OCI-M1 (cell line): ENCODE measurements around the gene NLGN4X.

Experiments used
- DNase-seq: peaks from one replicate; lab custom pipeline; 2025; lab: John Stamatoyannopoulos, UW

NLGN4X gene

DNA sequence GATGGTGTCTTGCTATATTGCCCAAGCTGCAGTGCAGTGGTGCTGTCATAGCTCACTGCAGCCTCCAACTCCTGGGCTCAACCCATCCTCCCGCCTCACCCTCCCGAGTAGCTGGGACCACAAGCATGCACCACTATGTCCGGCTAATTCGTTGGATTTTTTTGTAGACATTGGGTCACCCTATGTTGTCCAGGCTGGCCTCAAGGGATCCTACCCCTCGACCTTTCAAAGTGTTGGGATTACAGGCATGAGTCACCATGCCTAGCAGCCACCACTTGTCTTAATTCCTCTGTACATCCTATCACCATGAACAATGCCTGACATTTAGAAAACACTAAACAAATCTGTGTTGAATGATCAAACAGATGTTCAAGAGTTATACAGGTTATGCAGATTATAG is 76.7 kb downstream of the NLGN4X start:
- DNase-seq, result no peak

DNA sequence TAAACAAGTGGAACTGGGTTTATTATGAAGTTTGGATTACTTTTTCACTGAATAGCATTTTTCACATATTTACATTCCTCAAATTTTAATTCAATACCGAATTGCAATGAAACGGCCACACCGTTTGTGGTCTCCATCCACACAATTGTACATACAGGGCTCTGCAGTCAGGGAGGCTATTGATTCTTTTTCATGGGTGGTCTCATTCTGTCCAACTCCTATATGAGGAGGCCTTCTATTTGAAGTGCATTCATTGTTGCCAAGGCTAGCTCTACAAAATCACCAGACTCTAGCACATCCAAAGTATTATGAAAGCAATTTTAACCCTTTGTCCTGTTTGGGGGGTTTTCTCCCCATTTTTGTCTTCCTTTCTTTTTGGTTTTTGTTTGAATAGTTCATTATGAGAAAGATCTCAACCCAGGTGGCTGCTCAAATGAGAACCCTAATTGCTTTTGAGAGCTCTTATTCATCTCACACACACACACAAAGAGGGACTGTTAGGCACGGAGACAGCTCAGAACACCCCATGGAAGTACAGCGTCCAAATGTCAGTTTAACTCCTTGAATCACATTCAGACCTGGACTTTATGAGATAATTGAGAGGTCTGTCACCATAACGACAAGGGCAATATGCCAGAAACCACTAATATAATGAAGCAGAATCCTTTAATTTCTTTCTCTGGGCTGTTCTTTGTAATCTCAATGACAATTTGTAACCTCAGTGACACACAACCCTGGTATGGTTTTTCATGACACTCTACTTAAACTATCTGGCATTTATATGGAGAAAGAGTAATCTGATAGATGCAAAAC is 79.4 kb downstream of the NLGN4X start:
- DNase-seq, result no peak

DNA sequence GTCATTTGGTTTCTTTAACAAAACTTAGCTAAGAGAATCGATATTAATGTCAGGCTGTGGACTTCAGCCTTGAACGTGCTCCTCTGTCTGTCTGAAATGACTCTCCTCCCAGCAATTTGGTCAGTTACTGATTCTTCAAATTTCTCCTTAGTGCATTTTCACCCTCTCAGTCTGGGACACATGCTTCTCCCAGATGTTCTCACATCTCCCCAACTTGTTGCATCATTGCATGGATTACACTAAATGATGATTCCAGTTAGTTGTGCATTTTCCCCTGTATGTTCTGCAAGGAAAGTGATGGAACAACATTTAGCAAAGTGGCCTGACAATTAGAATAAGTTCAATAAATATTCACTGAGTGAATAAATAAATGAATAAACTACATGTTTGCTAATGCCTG is 94.4 kb downstream of the NLGN4X start:
- no peak for DNase-seq

DNA sequence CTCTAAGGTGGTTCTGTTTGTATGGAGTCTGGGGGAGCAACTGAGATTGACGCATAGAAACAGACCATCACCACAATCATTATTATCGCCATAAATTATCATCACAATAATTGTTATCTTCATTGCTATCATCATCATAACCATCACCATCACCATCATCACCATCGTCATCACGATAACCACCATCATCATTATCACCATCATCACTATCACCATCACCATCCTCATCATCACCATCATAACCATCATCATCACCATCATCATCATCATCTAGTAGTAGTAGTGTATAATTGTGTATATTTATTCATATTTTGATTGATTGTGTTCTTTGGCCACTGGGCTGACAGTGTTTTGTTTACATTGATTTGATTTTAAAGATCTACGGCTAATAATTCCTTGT is 95.7 kb downstream of the NLGN4X start:
- DNase-seq, result no peak

DNA sequence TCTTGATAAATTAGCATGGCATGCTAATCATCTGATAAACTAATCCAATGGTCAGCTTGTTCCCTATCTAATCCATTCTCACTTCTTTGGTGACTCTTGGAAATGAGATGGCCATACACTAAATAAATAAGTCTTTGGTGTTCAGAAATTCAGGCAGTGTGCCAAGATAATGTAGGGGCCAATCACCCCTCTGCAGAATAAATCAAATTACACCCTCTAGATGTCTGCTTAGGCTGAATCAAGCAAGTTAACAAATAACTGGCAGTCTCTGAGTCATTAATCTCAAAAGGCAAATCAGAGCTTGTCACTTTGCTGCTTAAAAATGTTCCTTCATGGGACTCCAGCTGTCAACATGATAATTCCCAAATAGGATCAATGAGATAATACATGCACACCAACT is 97.4 kb downstream of the NLGN4X start:
- DNase-seq, result no peak

DNA sequence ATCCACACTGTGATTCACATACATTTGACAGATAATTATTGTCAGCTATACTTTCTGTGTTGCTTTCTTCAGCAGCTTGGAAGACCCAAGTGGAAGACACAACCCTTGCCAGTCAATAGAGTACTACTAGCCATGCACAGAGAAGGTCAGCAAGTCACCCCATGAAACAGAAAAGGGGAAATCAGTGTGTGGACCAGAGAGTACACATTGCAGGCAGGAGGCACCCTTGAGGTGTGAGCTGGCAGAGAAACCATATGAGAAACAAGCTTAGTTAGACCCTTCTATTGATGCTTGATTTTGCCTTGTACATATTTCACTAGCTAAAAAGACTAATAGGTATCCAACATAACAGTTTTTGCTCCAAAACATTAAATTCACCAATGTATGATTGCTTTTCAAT is 99.5 kb downstream of the NLGN4X start:
- no peak for DNase-seq

DNA sequence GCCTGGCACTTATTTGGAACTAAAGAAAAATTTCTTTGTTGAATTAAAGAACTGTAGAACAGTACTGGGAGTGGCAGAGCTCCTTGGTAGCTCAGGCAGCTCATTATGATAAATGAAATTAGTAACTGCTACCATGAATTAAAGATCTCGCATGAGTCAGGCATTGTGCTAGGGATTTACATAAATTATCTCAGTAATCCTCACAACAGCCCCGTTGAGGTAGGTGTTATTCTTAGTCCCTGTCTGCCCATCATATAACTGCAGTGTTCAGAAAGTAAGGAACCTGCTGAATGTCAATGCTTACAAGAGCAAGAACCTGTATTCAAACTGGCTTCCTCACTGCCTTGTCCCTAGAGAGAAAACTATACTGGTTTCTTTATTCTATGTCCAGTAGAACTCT is 108.3 kb downstream of the NLGN4X start:
- no peak for DNase-seq

DNA sequence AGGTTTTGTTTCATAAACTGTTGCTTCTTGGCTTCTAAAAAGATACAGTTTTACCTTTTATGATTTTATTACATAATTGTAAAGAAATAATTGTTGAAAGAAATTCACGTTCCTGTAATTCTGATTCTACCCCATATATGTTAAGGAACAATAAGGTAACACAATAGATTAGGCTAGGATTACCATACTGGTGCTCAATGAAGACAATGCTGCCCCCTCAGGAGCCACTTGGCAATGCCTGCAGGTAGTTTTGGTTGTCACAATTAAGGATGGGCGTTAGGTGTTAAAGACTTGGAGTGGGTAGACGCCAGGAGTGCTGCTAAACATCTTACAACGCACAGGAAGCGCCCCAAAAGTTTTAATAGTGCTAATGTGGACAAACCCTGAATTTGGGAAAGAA is 133.2 kb downstream of the NLGN4X start:
- DNase-seq, result peak; percentile 0

DNA sequence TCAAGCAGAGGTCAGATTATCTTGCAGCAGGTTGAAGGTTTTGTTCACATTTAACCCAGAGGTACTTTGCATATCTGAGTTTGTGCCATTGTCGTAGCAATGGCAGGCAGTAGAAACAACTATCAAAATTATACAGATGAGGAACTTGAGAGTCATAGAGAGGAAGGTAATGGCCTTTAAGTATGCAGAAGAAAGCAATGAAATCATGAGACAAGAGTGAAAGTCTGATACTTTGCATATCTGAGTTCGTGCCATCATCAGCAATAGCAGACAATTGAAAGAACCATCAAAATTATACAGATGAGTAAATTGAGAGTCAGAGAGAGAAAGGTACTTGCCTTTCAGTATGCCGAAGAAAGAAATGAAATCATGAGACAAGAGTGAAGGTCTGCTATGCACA is 154.1 kb downstream of the NLGN4X start:
- no peak for DNase-seq

DNA sequence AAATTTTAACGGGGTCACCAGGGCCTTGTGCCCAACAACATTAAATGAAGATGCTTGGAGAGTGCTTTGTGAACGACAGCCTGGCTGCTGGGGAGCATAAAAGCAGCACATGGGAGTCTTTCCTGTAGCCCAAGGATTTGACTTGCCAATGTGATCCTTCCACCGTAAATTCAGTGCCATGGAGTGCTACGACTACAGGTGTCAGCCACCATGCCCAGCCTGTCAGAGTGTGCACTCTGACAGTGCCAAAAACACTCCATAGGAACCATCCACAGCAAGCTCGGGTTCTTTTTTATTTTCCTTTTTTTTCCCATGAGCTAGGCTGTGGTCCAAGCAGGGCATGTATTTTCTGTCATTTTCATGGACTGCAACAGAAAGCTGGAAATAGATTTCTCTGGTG is 156.9 kb downstream of the NLGN4X start:
- no peak for DNase-seq

DNA sequence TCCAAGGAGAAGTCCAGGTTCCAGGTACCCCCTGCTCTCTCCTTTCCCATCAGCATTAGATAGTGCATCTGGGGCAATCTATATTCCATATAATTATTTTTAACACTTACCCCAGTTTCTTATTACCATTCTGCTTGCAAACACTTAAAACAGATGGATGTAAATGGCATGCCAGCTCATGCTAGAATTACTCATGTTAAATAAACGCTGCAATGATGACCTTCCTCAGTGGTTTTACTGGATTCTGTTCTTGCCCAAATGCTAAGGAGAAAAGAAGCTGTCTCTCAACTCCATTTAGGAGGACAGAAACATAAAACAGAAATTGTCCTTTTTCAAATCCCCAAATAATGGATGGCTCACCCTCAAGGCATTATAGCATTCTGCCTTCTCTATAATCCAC is 161.1 kb downstream of the NLGN4X start:
- DNase-seq, result no peak

DNA sequence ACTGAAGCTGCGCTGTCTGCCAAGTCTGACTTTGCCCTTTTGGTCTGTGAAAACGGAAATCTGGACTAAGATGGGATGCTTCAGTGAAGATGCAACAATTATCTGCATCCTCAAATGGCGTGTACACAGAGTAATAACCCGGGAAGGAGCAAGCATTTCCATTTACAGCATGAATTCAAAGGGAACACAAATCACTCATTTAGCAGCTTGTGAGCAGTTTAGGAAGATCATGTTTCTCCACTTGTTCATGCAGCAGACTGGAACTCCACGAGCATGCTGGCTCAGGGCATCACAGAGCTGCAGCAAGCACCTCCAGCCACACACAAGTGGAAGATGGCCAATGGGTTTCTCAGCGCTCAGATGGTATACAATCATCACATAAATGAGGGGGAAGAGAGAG is 175.5 kb downstream of the NLGN4X start:
- DNase-seq, result no peak

DNA sequence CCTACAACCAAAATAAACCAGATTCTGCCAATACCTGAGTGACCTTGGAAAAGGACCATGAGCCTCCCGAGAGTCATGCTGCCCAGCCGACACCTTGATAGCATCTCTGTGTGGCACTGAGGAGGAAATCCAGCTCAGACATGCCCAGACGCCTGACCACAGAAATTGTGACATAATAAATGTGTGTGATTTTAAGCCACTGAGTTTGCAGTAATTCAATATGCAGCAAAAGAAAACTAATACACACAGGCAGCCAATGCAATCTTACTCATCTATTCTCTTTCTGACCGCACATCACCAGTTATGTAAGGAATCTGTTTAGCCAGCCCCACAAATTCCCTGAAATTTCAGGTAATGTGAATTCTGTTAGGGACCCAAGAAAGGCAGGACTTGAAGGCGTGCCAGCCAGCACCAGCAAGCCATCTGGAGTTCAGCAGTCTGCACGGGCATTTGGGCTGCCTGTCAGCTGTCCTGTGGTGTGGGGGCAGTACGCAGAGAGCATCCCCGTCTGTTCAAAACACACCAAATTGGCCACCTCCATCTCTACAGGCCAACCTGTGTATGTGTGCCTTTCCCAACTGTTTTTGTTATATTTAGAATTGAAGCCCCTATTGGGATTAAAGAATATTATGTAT is 176.4 kb downstream of the NLGN4X start:
- DNase-seq, result no peak

DNA sequence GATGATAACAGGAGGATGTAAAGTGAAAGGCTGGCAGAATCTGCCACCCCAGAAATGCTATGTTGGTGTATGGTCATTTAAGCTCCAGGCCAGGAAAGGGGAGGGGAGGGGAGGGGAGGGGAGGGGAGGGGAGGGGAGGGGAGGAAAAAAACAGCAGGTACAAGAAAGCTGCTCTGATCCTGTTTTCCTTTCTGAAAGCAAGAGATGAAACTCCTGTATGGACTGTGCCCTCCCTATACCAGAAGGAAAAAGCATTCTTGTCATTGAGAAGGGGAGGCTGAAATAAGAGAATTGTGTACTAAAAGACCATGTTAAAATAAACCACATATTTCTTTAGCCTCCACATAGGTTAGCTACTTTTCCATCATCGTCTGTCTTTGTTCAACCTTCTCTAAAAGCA is 179.5 kb downstream of the NLGN4X start:
- DNase-seq, result no peak

DNA sequence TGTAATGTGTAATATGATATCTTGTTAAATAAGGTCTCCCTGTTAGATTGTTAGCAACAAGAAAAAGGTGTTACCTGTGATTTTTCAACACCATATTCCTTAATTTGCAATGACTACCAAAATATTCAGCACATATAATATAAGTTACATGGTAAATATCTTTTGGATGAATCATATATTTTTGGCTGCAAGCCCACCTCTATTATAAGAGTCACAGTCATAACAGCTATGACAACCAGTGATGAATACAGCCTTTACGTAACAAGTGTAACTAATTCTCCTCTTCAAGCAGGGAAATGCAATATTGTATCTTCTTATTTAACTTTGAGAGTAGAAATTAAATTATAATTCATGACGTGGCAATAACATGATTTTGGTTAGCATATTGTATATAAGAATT is 187.0 kb downstream of the NLGN4X start:
- no peak for DNase-seq

DNA sequence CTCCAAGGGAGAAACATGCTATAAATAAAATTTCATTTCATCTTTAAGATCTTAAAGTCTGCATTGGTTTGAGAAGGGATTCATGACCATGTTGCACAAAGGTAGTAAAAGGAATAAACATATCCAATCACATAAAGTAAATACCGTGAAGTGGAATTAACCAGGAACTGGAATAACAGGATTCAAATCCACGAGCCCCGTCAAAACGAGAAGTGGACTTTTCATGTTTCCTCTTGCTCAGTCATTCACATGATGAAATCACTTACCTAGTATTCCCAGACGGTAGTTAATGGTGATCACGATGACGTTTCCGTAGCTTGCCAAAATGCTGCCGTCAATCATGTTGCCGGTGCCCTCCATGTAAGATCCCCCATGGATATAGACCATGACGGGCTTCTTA is 199.7 kb downstream of the NLGN4X start:
- DNase-seq, result no peak

DNA sequence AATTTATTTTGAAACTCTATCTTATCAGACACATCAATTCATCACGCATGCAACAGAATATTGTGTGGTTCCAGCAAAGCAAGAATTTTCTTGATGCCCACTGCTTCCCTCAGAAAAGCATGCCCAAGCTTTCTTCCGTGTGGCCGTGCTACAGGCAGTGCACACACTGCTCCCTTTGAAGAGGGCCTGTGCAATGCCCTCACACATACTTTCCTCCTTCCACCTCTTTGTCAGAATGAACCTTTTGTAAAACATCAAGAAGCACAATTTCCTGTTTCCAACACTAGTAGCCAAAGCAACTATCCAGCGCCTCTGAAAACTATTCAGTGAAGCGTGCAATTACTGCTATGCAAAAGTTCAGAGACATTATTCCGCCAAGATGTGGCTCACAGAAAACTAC is 201.7 kb downstream of the NLGN4X start:
- no peak for DNase-seq

DNA sequence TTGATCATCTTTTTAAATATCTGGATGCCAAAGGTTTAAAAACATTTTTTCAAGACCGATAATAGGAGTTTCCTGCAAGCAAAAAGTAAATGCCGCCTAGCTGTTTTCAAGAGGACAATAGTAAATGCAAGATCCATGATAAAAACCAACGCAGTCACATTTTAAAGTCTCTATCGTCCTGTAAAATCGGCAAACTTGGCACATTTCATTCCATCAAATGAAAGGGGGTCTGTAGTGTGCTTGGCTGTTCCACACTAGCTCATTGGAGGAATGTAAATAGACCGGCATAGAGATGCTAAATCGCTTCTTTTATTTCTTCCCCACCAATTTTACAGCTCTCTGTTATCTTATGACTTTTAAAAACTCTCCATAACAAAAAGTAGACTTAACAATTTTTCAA is 202.2 kb downstream of the NLGN4X start:
- no peak for DNase-seq

DNA sequence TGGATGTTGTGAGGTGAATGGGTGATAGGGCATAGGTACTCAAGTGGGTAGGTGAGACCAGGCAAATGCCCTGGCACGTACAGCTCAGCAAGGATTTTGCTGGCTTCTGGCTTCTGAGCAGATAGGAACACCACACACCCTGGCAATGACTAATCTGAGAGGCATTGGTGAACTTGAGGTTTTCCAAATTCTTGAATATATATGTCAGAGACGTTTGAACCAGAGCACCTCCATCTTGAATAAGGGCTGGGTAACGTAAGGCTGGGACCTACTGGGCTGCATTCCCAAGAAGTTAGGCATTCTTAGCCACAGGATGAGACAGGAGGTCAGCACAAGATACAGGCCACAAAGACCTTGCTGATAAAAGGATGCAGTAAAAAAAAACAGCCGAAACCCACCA is 204.5 kb downstream of the NLGN4X start:
- no peak for DNase-seq

DNA sequence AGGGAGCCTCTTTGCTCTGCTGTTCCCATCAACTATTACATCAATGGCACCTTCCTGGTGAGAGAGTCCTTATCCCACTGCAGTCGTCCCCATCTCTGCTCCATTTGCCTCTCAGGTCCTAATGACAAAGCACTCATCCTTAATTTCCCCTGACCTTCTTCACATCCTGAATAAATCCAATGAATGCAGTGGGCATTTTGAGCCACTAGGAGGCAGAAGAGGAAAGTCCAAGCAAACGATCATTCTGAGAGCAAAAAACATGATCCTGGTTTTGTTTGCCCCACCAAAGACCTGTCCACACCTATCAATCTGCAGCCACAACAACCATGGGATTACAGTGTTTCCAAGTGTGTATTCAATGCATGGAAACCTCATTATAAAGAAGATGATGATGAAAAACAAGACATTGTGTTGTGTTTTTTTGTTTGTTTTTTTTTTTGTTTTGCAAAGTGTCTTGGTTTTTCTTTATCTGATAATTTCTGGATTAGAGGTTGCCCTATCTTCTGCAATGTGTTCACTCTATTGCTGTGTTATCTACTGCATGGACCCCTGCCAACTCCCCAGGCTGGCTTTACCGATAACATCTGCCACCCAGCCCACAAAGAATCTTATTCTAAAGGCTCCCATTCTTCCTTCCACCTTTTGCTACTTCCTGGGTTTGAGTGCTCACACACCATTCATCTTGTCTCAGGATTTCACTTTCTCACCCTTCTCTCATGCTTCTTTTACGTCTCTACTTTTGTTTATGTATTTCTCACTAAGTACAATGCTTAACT is 207.2 kb downstream of the NLGN4X start:
- peak; percentile 34 for DNase-seq

DNA sequence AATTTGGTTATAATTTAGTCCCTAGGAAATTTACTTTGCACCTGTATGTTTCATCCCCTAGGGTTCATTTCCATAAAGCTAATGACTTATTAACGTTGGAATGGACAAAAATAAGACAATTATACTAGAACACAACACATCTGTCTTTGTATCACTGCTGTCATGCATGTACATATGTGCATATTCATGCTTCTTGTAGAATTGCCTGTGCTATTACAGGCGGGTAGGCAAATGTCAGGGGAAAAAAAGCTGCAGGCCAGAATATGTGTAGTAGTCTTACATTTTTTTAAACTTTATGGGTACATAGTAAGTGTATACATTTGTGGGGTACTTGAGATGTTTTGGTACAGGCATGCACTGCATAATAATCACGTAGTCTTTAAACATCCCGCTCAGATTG is 209.6 kb downstream of the NLGN4X start:
- no peak for DNase-seq

DNA sequence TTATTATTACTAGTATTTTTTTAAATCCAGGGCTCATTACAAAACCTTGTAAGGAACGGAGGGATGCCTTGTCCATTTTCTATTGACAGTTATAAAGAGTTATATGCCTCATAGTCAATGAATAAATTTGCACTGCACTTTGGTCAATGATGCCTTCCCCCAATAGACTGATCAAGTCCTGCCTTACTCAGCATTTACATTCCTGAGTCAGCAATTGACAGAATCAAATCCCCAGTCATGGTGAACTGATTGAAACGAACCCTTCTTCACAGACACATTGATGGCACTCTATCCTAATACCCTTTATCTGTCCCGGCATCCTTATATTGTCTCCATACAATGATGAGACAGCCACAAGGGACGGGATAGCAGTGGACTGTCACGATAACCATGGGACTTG is 213.2 kb downstream of the NLGN4X start:
- DNase-seq, result no peak

DNA sequence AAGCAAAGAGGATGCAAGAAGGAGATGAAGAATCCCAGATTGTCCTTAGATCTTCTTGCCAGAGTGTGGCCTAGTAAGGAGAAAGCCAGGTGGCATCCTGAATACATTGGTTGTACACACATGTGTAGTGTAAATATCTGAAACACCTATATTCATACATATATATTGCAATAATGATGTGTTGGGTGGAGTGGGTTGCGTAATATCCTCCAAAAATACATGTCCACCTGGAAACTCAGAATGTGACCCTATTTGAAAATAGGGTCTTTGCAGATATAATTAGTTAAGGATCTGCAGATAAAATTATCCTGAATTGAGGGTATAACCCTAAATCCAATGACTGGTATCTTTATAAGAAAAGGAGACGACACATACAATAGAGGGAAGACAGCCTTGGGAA is 216.3 kb downstream of the NLGN4X start:
- no peak for DNase-seq
